GM12864 (cell line): ENCODE results near the gene ZFY.

ENCODE experiments used
- DNase-seq: peaks from one replicate; pipeline ENCODE4 v3.0.0-alpha.2; 2011; ENCODE audit warnings: low read depth
- H3K4me3 ChIP-seq: 2 replicates; pipeline ENCODE4 v1.5.1; 2011; ENCODE audit warnings: mild to moderate bottlenecking, low read depth, low read length, control low read depth
- CTCF ChIP-seq: IDR thresholded peaks from 2 replicates; pipeline ENCODE4 v1.5.1; 2011; ENCODE audit warnings: low read depth, mild to moderate bottlenecking, moderate library complexity, low read length, control low read depth, inconsistent platforms; ENCODE audit errors: missing control alignments

Gene ZFY

GRCh38 chrY:2913066-2913815 is 21.9 kb upstream of the ZFY start:
- H3K4me3 ChIP-seq = no peak overlapping the region
- DNase-seq = no peak
- peak; percentile 49 for TF ChIP-seq CTCF

- TF ChIP-seq CTCF = no peak
- DNase-seq = no peak
- H3K4me3 ChIP-seq = peak overlapping the region; percentile 83
Observed at GRCh38 chrY:2934078-2934477, 1.1 kb upstream of the ZFY start.

GRCh38 chrY:2935716-2936435 is 695 bp downstream of the ZFY start:
- peak overlapping the region; percentile 83 for H3K4me3 ChIP-seq
- peak; percentile 72 for TF ChIP-seq CTCF
- DNase-seq = peak; percentile 80

- peak overlapping the region; percentile 83 for H3K4me3 ChIP-seq
- no peak for TF ChIP-seq CTCF
Observed at GRCh38 chrY:2936436-2936750, 1.2 kb downstream of the ZFY start.

GRCh38 chrY:2937149-2937548 is 2.0 kb downstream of the ZFY start:
- DNase-seq = no peak
- H3K4me3 ChIP-seq = peak overlapping the region; percentile 83
- TF ChIP-seq CTCF = no peak

More at GRCh38 chrY:2936436-2936750, 1.2 kb downstream of the ZFY start:
- DNase-seq = no peak

- no peak for TF ChIP-seq CTCF
- DNase-seq = no peak
- peak overlapping the region; percentile 28; the same call in 1 of the 2 replicates for H3K4me3 ChIP-seq
Observed at GRCh38 chrY:2949590-2950252, 14.5 kb downstream of the ZFY start.
